ENCODE measurements around the gene PCDHGC3.

PCDHGC3 gene

DNA sequence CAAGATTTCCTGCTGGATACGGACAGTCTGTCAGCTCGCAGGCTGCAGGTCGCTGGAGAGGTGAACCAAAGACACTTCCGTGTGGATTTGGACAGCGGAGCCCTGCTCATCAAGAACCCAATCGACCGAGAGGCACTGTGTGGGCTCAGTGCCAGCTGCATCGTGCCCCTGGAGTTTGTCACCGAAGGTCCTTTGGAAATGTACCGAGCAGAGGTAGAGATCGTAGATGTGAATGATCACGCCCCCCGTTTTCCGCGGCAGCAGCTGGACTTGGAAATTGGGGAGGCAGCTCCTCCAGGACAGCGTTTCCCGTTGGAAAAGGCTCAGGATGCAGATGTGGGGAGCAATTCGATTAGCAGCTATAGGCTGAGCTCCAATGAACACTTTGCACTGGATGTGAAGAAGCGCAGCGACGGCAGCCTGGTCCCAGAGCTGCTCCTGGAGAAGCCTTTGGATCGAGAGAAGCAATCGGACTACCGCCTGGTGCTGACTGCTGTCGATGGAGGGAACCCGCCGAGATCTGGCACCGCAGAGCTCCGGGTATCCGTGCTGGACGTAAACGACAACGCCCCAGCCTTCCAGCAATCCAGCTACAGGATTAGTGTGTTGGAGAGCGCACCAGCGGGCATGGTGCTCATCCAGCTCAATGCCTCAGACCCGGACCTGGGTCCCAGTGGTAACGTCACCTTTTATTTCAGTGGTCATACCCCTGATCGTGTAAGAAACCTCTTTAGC lies 9.7 kb downstream of the PCDHGC3 start:
- no peak for DNase-seq (ENCODE audit: low read depth in 2 of 2)

DNA sequence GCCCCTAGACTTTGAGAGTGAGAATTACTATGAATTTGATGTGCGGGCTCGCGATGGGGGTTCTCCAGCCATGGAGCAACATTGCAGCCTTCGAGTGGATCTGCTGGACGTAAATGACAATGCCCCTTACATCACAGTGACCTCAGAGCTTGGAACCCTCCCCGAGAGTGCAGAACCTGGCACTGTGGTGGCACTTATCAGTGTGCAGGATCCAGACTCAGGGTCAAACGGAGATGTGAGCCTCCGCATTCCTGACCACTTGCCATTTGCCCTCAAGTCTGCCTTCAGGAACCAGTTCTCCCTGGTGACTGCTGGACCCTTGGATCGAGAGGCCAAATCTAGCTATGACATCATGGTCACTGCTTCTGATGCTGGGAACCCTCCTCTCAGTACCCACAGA lies 10.3 kb downstream of the PCDHGC3 start:
- DNase-seq (ENCODE audit: low read depth in 2 of 2), result no peak

DNA sequence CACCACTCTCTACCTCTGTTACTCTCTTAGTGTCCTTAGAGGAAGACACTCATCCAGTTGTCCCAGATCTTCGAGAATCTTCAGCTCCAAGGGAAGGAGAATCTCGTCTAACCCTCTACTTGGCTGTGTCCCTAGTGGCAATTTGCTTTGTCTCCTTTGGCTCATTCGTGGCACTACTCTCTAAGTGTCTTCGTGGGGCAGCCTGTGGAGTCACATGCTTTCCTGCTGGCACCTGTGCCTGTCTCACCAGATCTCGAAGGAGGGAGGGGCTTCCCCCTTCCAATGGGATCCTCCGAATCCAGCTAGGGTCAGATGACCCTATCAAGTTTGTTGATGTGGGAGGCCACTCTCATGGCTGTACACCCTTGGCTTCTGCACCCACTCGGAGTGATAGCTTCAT lies 11.4 kb downstream of the PCDHGC3 start:
- DNase-seq (ENCODE audit: low read depth in 2 of 2), result no peak

DNA sequence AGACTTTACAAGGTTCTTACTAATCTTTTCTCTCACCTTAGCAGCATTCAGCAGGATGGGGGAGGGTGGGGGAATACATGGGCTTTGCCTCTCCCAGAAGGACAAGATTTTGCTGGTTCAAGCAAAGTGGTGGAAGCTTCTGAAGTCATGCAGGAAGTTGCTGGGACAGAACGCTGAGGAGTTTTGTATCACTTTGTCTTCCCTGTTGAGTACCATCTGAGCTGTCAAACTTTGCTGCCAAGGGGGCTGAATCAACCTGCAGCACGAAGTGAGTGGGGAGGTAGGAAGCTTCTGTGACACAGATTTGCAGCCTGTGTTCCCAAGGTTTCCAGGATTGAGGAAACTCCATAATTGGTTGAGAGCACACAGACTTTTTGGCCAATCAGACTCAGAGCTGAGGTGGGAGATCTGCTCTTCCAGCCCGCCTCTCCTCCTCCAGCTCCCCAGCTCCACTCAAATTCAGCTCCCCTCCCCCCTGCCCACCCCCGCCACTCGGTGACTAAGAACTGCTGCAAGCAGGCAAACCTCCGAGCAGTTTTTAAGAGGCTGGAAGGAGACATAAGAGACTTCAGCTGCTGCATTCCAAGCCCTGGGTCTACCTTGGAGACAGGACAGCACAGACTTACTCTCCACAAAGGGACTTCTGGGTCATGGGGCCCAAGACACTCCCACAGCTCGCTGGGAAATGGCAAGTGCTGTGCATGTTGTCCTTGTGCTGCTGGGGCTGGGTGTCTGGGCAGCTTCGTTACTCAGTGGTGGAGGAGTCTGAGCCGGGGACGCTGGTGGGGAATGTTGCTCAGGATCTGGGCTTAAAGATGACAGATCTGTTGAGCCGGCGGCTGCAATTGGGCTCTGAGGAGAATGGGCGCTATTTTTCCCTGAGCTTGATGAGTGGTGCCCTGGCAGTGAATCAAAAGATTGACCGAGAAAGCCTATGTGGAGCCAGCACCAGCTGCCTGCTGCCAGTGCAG lies 13.1 kb downstream of the PCDHGC3 start, which contains the start of gene PCDHGC5:
Gene PCDHGC5 (plus strand): TSS at position 491 of the 971 bp plus-strand sequence. CDS start 160 bp downstream, at position 651.
- DNase-seq (ENCODE audit: low read depth in 2 of 2), result no peak

- DNase-seq (ENCODE audit: low read depth in 2 of 2), result no peak
Observed at GRCh38 chr5:141489841-141490240, 14.1 kb downstream of the PCDHGC3 start.

DNA sequence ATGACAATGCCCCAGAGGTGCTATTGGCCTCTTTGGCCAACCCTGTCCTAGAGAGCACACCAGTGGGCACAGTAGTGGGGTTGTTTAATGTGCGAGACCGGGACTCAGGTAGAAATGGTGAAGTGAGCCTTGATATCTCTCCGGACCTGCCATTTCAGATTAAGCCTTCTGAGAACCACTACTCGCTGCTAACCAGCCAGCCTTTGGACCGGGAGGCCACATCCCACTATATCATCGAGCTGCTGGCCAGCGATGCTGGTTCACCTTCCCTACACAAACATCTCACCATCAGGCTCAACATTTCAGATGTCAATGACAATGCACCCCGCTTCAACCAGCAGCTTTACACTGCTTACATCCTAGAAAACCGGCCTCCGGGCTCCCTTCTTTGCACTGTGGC lies 14.5 kb downstream of the PCDHGC3 start:
- DNase-seq (ENCODE audit: low read depth in 2 of 2), result no peak

GRCh38 chr5:141490771-141491170 lies 15.0 kb downstream of the PCDHGC3 start:
- DNase-seq (ENCODE audit: low read depth in 2 of 2), result no peak

DNA sequence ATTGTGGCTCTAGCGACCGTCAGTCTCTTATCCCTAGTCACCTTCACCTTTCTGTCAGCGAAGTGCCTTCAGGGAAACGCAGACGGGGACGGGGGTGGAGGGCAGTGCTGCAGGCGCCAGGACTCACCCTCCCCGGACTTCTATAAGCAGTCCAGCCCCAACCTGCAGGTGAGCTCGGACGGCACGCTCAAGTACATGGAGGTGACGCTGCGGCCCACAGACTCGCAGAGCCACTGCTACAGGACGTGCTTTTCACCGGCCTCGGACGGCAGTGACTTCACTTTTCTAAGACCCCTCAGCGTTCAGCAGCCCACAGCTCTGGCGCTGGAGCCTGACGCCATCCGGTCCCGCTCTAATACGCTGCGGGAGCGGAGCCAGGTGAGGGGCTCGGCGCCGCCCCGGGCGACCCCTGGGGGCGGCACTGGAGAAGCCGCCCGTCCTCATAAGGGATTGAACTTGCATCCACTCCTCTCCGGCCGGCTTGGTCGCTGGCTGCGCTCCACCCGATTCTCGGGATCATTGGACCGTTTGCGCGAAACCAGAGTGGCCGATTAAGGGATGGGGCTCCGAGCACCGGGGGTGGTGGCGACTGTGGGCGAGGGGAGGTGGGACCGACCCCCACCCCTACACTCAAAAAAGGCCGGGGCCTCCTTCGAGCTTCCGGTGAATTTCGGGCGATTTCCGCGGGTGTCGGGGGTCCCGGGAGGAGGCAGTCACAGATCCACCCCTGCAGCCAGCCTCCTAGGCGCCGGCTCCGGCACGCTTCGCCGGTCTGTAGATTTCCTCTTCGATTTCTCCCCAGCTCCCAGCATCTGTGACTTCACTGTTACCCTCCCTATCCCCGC lies 15.8 kb downstream of the PCDHGC3 start:
- DNase-seq (ENCODE audit: low read depth in 2 of 2), result no peak

DNA sequence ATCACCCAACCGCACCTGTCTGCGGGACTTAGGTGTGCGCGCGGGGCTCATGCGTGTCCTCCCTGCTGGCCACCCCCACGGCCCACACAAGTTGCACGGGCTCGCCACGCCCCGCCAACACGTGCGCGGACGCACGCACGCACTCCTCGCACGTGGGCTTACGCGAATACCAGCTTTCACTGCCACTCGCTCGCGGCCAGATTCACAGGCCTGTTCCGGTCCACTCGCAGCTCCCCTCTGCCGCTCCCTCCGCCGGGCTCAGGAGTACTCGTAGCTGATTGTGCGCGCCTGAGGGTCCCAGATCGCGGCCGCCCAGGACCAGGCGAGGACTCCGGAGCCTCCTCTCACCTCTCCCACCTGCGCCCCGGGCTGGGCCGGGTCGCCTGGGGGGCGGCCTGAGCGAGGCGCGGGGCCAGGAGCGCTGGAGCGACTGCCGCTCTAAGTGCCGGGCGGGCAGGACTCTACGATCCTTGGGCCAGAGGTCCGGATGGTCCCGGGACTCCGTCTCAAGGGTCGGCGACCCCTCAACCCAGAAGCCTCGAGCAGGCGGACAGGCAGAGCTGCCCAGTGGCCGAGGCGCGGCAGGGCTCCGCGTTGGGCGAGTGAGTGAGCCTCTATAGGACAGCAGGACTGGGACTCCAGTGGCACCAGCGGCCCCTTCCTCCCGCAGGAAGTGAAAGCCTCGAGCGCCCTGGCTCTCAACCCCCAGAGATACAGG lies 16.6 kb downstream of the PCDHGC3 start:
- no peak for DNase-seq (ENCODE audit: low read depth in 2 of 2)

DNA sequence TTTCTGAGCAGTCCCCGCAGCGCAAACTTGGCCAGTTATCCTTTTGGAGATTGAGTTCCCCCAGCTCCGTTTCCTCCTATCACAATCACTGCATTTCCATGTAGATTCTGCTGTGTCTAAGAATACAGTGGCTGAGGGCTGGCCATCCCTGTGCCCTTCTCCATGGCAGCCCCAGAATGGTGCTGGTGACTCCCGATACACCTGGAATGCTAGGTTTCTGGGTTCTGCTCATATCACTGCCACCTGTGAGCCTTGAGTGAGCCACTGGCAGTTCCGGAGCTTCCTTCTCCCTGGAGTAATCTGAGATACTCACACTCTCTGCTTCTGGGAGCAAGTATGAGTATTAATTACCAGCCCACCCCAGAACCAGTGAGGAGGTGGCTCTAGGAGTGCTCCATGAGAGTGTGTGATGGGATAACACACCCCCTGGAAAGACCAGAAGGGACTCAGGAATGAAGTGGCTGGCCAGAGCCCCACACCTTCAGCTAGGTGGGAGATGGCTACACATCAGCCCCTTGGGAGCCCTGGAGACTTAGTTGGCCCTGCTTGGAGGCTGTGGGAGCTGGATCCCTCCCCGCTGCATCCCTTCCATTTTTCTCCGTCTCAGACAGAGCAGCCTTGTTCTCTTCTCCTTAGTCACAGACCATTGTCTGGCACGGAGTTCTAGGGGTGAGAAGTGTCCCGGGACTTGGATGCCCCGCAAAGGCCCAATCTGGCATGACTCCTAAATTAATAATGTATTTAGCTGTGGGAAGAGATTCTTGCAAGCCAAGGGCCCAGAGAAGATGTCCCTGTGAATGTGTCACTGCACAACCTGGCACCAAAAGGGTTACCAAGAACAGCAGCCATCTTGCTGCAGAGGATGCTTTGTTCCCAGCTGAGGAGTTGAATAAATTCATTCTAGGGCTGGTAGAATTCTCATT lies 18.0 kb downstream of the PCDHGC3 start:
- DNase-seq (ENCODE audit: low read depth in 2 of 2), result no peak

- DNase-seq (ENCODE audit: low read depth in 2 of 2), result no peak
Observed at GRCh38 chr5:141494761-141495452, 19.1 kb downstream of the PCDHGC3 start.

DNA sequence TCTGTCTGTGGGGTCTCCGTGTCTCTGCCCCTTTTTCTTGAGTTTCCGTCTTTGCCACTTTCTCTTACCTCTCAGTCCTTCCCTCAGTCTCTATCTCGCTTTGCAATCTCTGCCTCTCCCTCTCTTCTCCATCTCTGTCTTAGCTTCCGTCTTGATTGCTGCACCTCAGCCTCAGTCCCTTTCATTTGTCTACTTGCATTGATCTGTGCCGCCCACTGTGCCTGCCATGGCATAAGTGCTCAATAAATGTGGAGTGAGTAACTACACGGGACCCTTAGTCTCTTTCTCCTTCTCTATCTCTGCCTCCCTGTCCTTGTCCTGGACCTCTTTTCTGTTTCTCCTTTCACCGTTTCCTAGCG lies 19.7 kb downstream of the PCDHGC3 start:
- DNase-seq (ENCODE audit: low read depth in 2 of 2), result no peak

DNA sequence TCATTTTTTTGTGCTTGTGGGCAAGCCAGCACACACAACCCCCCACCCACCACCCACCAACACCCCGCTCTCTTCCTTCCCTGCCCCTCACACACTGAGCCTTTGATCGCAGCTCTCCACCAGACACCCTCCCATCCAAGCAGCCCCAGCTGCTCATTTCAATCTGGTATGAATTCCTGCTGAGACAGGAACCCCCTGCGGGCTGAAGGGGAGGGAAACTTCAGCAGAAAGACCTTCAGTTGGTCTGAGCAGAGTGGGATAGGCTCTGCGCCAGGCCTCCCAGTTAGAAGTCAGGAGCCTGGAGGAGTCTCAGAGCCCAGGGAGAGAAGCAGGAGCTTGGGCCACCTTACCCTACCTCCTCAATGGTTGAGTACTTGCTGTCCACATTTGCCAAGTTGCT lies 20.3 kb downstream of the PCDHGC3 start:
- no peak for DNase-seq (ENCODE audit: low read depth in 2 of 2)

GRCh38 chr5:141501761-141502160 lies 26.0 kb downstream of the PCDHGC3 start:
- DNase-seq (ENCODE audit: low read depth in 2 of 2), result no peak

DNA sequence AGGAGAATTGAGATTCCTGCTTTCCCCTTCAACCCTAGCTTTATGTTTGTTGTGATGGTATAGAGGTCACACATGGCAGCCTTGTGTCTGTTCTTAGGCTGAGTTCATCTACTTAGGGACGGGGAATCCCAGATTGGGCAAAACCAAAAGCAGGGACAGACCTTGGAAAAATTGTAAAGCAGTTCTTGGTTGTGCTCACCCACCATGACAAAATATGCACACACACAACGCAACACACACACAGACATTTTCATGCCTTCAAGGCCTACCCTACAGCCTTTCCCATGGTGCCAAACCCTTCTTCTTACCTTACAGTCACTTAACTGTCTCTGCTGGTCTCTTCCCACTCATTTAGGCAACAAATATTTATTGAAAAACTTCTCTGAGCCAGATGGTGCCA lies 27.9 kb downstream of the PCDHGC3 start:
- no peak for DNase-seq (ENCODE audit: low read depth in 2 of 2)

GRCh38 chr5:141504216-141504615 lies 28.4 kb downstream of the PCDHGC3 start:
- DNase-seq (ENCODE audit: low read depth in 2 of 2), result no peak

DNA sequence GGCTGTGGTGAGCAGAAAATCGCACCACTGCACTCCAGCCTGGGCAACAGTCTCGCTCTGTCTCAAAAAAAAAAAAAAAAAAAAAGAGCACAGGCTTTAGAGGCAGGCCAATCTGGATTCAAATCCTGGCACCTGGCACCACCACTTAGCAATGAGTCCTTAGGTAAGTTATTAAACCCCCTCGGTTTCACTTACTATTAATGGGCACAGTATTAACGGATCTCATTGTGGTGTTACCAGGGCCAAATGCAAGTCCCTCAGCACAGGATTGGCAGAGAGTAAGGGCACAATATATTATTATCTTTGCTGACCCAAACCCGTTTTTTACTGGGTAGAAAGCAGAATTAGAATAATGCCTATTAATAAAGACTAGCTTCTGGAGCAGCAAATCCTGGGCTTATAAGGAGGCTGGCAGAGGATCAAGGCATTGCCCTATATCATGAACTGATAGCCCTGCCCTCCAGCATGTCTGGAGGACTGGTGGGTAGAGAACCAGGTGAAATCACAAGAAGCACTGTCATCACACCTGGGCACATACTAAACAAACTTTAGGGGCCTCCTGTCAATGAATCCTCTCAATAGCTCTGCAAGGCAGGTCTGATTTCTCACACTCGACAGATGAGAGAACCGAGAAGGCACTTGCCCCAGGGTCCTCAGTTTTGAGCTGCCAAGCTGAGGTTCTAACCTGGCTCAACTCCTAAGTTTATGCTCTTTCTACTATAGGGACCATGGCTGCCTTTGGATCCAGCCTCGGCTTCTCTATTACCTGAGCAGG lies 30.8 kb downstream of the PCDHGC3 start:
- no peak for DNase-seq (ENCODE audit: low read depth in 2 of 2)

- no peak for DNase-seq (ENCODE audit: low read depth in 2 of 2)
Observed at GRCh38 chr5:141507387-141508091, 31.8 kb downstream of the PCDHGC3 start.

All from stimulated activated CD8-positive, alpha-beta memory T cell treated with anti-CD3 and anti-CD28 coated beads, Interleukin-7, amount 100 ng/mL, for 4 hours (primary cell).